Choroid plexus epithelial cell (primary cell): ENCODE results near the gene DDX60.
A peak's percentile ranks its signal among the peaks of the same experiment; 100 is the strongest.

Experiments
- DNase-seq: peaks from one replicate; pipeline ENCODE4 v3.0.0-alpha.2; 2010; ENCODE audit warnings: low read depth
- H3K4me3 ChIP-seq: 2 replicates; pipeline ENCODE4 v1.5.1; 2011; ENCODE audit warnings: low read depth, mild to moderate bottlenecking, control low read depth, low read length, moderate library complexity
- CTCF ChIP-seq: conservative IDR thresholded peaks from 2 replicates; pipeline ENCODE4 v1.5.1; 2011; ENCODE audit warnings: low read depth, mild to moderate bottlenecking, control low read depth, inconsistent platforms, low read length, moderate library complexity

The DDX60 gene

GRCh38 chr4:168212656-168213055 is 105.9 kb downstream of the DDX60 start:
- TF ChIP-seq CTCF, result no peak
- no peak for DNase-seq
- H3K4me3 ChIP-seq, result no peak overlapping the region

- TF ChIP-seq CTCF, result no peak
- DNase-seq, result no peak
- H3K4me3 ChIP-seq, result no peak overlapping the region
Measured at GRCh38 chr4:168208957-168209614, 109.5 kb downstream of the DDX60 start.

- no peak for DNase-seq
- no peak overlapping the region for H3K4me3 ChIP-seq
- TF ChIP-seq CTCF, result no peak
Measured at GRCh38 chr4:168203233-168203911, 115.2 kb downstream of the DDX60 start.

GRCh38 chr4:168200685-168201084 is 117.9 kb downstream of the DDX60 start:
- TF ChIP-seq CTCF, result no peak
- H3K4me3 ChIP-seq, result no peak overlapping the region
- peak; percentile 39 for DNase-seq

- no peak for TF ChIP-seq CTCF
- no peak overlapping the region for H3K4me3 ChIP-seq
- DNase-seq, result no peak
Measured at GRCh38 chr4:168199260-168199957, 119.1 kb downstream of the DDX60 start.

- DNase-seq, result no peak
- TF ChIP-seq CTCF, result no peak
Measured at GRCh38 chr4:168197926-168198325, 120.6 kb downstream of the DDX60 start.

GRCh38 chr4:168188754-168189153 is 129.8 kb downstream of the DDX60 start:
- TF ChIP-seq CTCF, result no peak
- no peak overlapping the region for H3K4me3 ChIP-seq
- DNase-seq, result no peak

More at GRCh38 chr4:168197926-168198325, 120.6 kb downstream of the DDX60 start:
- H3K4me3 ChIP-seq, result no peak overlapping the region
